CD4-positive, alpha-beta T cell treated with Interleukin-17A for 1 hour (primary cell): ENCODE results near the gene CDH24.
A peak's percentile ranks its signal among the peaks of the same experiment; 100 is the strongest.

ENCODE experiments used
- DNase-seq: peaks from one replicate; pipeline ENCODE4 v3.0.0-alpha.2; 2020

Gene CDH24

GRCh38 chr14:23043145-23043544 lies 14.2 kb downstream of the CDH24 start:
- no peak for DNase-seq

- no peak for DNase-seq
Measured at GRCh38 chr14:23042162-23042965, 15.0 kb downstream of the CDH24 start, which contains the start of gene PSMB11. Gene PSMB11, plus strand, starts transcription at chr14:23042212. Its CDS starts 14 bp downstream, at chr14:23042226.

- DNase-seq = no peak
Measured at GRCh38 chr14:23041729-23042128, 15.6 kb downstream of the CDH24 start.

GRCh38 chr14:23040100-23040499 lies 17.2 kb downstream of the CDH24 start:
- no peak for DNase-seq

- no peak for DNase-seq
Measured at GRCh38 chr14:23035303-23036144, 21.8 kb downstream of the CDH24 start.

- DNase-seq = peak; percentile 95
Measured at GRCh38 chr14:23034498-23035302, 22.6 kb downstream of the CDH24 start, which contains the start of gene PSMB5. Gene PSMB5, minus strand, starts transcription at chr14:23034900. Its CDS starts 19 bp downstream, at chr14:23034881.

DNA sequence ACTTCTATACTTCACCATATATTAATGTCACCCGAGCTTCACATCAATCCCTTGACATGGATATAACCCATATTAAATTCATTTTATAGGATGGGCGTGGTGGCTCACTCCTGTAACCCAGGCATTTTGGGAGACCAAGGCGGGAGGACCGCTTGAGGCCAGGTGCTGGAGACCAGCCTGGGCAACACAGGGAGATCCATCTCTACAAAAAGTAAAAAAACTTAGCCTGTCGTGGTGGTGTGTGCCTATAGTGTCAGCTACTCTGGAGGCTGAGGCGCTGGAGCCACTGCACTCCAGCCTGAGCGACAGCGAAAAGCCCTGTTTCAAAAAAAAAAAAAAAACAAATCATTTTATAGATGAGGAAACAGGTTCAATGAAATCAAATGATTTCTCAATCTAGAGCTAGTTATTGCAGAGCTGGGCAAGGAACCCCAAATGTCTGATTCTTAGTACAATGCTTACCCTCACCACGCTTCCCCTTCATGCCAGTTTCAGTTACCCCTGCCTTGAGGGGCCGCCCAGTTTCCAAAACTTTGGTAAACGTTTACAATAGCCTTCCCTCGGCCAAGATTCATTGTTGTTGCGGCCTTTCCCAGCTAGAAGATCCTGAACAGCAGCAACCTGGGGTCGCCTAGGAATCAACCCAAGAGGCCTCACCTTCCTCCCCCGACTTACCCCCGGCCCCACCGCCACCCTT lies 23.4 kb downstream of the CDH24 start:
- DNase-seq = no peak

GRCh38 chr14:23033251-23033727 lies 24.0 kb downstream of the CDH24 start:
- no peak for DNase-seq

DNA sequence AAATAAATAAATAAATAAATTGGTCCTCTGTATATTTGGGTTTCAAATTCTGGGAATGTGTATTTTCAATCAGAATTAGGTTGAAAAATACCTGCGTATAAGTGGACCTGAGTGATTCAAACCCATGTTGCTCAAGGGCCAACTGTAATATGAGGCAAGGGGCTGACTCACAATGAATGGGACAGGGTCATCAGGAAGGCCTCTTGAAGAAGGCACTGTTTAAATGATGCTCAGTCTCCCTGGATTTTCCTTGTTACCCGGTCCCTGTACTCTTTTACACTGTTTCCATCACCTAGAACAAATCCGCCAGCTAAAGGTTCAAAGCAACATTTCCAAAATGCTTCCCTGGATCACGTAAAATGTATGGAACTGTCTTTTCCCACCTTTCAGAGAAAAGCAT lies 26.4 kb downstream of the CDH24 start:
- DNase-seq = no peak

DNA sequence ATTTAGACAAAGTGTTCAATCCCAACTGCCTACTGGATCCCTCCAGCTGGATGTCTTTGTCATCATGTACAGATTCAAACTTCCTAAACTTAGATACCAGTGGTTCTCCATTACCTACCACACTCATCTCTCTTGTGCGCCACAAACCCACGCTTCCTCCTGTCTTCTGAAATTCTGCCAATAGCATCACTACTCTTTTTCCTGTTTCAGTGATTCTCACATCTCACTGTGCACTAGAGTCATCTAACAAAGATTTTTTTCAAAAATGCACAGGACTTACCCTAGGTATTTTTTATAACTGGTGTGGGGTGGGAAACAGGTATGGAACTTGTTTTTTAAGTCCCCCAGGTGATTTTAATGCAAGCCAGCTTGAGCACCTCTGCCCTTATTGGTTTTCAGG lies 28.5 kb downstream of the CDH24 start:
- DNase-seq = peak; percentile 48

DNA sequence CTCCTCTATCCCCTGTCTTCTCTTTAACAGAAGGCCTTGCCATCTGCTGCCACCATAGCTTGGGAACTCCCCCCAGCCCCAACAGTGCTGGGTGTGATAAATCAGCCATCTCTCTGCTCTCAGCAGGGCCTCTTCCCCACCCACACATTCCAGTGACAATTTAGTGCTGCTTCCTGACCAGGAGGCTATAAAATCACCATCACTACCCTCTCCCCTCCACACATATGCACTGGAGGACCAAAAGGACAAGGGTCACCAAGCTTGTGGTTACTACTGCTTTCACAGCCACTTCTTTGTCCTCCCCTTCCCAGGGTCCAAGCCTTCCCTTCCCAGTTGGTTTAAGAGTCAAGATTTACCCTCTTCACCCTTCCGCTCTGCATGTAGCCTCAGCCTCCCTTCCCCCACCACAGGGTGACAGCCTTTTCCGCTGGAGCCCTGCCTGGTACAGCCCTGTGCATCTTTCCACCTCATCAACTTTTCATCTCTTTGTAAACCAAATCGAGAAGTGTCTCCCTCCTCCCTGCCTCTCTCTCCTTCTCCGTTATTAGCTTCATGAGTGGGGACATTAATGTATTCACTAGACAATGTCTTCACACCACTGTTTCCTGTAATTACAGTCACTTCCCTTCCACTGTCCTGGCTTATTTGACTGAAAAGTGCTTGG lies 32.0 kb downstream of the CDH24 start:
- DNase-seq = no peak

GRCh38 chr14:23024612-23025075 lies 32.7 kb downstream of the CDH24 start:
- DNase-seq = no peak

DNA sequence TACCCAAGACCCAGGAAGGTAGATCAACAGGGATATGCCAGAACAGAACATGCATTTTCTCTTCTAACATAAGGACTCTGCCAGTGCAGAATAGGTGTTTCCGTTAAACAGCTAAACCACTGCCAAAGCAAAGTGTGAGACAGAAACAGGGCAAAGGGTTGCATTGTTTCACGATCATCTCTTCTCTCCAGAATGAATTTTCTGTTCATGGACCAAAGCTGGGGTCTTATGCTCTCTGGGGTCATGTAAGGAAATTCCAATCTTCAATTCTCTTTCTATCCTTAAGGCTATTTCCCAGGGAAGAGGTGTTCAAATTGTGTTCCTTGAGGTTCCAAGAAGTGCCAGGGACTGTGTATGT lies 33.5 kb downstream of the CDH24 start:
- no peak for DNase-seq

DNA sequence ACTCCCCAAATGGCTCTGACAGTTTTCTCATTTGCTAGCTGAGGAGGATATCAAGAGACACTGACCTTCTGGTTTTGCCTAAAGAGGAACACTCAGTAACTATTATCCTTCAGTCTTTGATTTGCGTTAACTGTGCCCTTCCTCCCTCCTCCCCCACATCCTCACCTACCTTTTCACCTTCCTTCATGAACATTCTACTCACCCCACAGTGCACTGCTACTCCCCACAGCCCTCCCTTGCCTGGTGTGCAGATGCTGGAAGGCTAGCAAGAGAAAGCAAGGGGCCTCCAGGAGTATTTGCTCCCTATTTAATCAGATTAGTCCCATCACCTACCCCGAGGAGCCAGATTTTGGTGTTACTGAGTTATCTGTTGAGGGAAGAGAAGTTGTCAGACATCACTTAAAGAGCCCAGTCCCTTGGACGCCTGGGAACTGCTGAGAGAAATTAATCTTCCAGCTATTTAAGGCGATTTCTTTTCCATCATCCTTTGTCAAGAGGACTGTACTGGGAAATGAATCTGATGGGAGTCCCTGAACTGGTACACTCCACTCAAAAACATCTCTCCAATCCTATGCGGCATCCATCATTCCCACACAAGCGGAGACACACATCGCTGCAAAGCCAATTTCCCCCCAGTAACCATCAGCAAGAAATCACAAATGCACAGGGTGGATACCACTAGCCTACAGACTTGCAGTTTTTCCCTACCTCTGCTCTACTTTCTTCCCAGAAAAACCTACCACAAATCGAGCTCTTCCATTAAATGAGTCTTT lies 34.1 kb downstream of the CDH24 start:
- no peak for DNase-seq

- DNase-seq = no peak
Measured at GRCh38 chr14:23021889-23022442, 35.4 kb downstream of the CDH24 start.

DNA sequence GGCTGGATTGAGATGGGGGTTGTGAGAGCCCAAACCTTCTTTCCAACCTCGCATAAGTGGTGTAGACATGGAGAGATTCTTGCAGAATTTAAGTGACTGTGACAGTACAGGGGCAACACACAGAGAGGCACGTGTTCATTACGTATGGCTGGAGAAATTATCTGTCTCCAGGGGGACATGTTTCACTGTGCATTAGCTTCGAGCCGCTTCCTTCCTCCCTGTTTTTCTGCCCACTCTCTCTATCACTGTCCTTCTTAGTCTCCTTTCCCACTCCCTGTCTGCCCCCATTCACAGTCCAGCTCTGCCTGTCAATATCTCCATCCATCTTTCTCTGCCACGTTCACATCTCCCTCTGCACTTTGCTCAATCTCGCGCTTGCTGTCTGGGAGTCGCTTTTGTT lies 35.9 kb downstream of the CDH24 start:
- no peak for DNase-seq

- no peak for DNase-seq
Measured at GRCh38 chr14:23020143-23021128, 36.9 kb downstream of the CDH24 start.

- no peak for DNase-seq
Measured at GRCh38 chr14:23018107-23018506, 39.2 kb downstream of the CDH24 start.

DNA sequence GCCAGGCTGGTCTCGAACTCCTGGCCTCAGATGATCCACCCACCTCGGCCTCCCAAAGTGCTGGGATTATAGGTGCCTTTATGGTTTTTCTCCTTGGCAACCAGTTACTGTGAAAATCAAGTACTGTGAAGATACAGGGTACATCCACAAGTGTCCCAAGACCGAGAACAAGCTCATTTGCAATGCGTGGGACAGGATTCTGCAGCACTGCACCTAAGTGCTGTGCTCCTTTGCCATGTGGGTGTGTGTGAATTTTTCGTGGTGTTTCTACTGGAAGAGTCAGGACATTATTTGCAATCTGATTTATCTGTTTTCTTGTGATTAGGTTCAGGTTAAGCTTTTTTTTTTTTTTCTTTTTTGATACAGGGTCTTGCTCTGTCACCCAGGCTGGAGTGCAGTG lies 40.2 kb downstream of the CDH24 start:
- DNase-seq = no peak
